SK-N-SH treated with all-trans-retinoic acid at 6 μM for 48 hours (cell line): ENCODE results near the gene TMEM63A.

Experiments
- ATAC-seq: fragments of 200-7000 bp; cut with Tn5 transposase; 3 replicates; pipeline ENCODE4 v1.9.1; 2020; ENCODE audit warnings: mild to moderate bottlenecking, moderate library complexity
- ARNTL ChIP-seq: fragments of 450-650 bp; formaldehyde crosslinking; IDR thresholded peaks from 2 replicates; pipeline ENCODE4 v1.5.0; 2020; ENCODE audit warnings: low read depth, mild to moderate bottlenecking, moderate library complexity, borderline replicate concordance
- BACH2 ChIP-seq: fragments of 250-450 bp; sonication (Bioruptor Pico); IDR thresholded peaks from 2 replicates; pipeline ENCODE4 v1.9.0; 2021; ENCODE audit warnings: mild to moderate bottlenecking, borderline replicate concordance
- CREB5 ChIP-seq: fragments of 250-450 bp; sonication (Bioruptor Pico); IDR thresholded peaks from 2 replicates; pipeline ENCODE4 v1.5.1; 2020; ENCODE audit warnings: low read depth, mild to moderate bottlenecking, moderate library complexity
- CSDC2 ChIP-seq: fragments of 250-450 bp; sonication (Bioruptor Pico); IDR thresholded peaks from 2 replicates; pipeline ENCODE4 v1.5.0; 2020; ENCODE audit warnings: mild to moderate bottlenecking, moderate library complexity
- CSRNP3 ChIP-seq: fragments of 250-450 bp; sonication (Bioruptor Pico); IDR thresholded peaks from 2 replicates; pipeline ENCODE4 v1.5.1; 2021; ENCODE audit warnings: mild to moderate bottlenecking, moderate library complexity
- ESRRG ChIP-seq: fragments of 250-450 bp; sonication (Bioruptor Pico); IDR thresholded peaks from 2 replicates; pipeline ENCODE4 v1.6.1; 2021; ENCODE audit warnings: mild to moderate bottlenecking
- GLIS3 ChIP-seq: fragments of 250-450 bp; sonication (Bioruptor Pico); IDR thresholded peaks from 2 replicates; pipeline ENCODE4 v1.5.0; 2020; ENCODE audit warnings: mild to moderate bottlenecking, moderate library complexity
- ISL1 ChIP-seq: fragments of 250-450 bp; sonication (Bioruptor Pico); IDR thresholded peaks from 2 replicates; pipeline ENCODE4 v2.1.2; 2022; ENCODE audit warnings: mild to moderate bottlenecking, moderate library complexity
- OSR1 ChIP-seq: fragments of 250-450 bp; sonication (Bioruptor Pico); IDR thresholded peaks from 2 replicates; pipeline ENCODE4 v1.8.0; 2022; ENCODE audit warnings: moderate library complexity, mild to moderate bottlenecking, inconsistent platforms
- PATZ1 ChIP-seq: fragments of 250-450 bp; sonication (Bioruptor Pico); IDR thresholded peaks from 2 replicates; pipeline ENCODE4 v1.8.0; 2020; ENCODE audit warnings: mild to moderate bottlenecking, moderate library complexity, borderline replicate concordance
- POU6F1 ChIP-seq: fragments of 250-450 bp; sonication (Bioruptor Pico); IDR thresholded peaks from 2 replicates; pipeline ENCODE4 v1.8.0; 2021; ENCODE audit warnings: low read depth, mild to moderate bottlenecking, moderate library complexity, borderline replicate concordance
- PPARA ChIP-seq: fragments of 250-450 bp; sonication (Bioruptor Pico); IDR thresholded peaks from 2 replicates; pipeline ENCODE4 v1.5.0; 2020; ENCODE audit warnings: mild to moderate bottlenecking, borderline replicate concordance
- RARB ChIP-seq: fragments of 250-450 bp; sonication (Bioruptor Pico); IDR thresholded peaks from 2 replicates; pipeline ENCODE4 v1.8.0; 2021; ENCODE audit warnings: mild to moderate bottlenecking, moderate library complexity
- SNAI2 ChIP-seq: fragments of 250-450 bp; sonication (Bioruptor Pico); IDR thresholded peaks from 2 replicates; pipeline ENCODE4 v1.5.0; 2020; ENCODE audit warnings: mild to moderate bottlenecking, moderate library complexity
- TCF4 ChIP-seq: fragments of 250-450 bp; sonication (Bioruptor Pico); IDR thresholded peaks from 2 replicates; pipeline ENCODE4 v1.8.0; 2021; ENCODE audit warnings: mild to moderate bottlenecking, moderate library complexity, borderline replicate concordance
- TOX ChIP-seq: fragments of 250-450 bp; sonication (Bioruptor Pico); IDR thresholded peaks from 2 replicates; pipeline ENCODE4 v1.8.0; 2021; ENCODE audit warnings: mild to moderate bottlenecking, moderate library complexity, borderline replicate concordance
- TSHZ2 ChIP-seq: fragments of 250-450 bp; sonication (Bioruptor Pico); IDR thresholded peaks from 2 replicates; pipeline ENCODE4 v1.5.0; 2020; ENCODE audit warnings: mild to moderate bottlenecking, moderate library complexity
- ZC3H10 ChIP-seq: fragments of 250-450 bp; sonication (Bioruptor Pico); IDR thresholded peaks from 2 replicates; pipeline ENCODE4 v1.5.1; 2021; ENCODE audit warnings: mild to moderate bottlenecking, moderate library complexity
- ZFP3 ChIP-seq: fragments of 250-450 bp; sonication (Bioruptor Pico); IDR thresholded peaks from 2 replicates; pipeline ENCODE4 v1.5.0; 2020; ENCODE audit warnings: mild to moderate bottlenecking, moderate library complexity
- ZFP30 ChIP-seq: fragments of 450-650 bp; formaldehyde crosslinking; IDR thresholded peaks from 2 replicates; pipeline ENCODE4 v1.5.0; 2022; ENCODE audit warnings: mild to moderate bottlenecking, moderate library complexity
- ZNF565 ChIP-seq: fragments of 450-650 bp; formaldehyde crosslinking; conservative IDR thresholded peaks from 2 replicates; pipeline ENCODE4 v1.5.0; 2020; ENCODE audit warnings: low read depth, mild to moderate bottlenecking, moderate library complexity
- ZNF70 ChIP-seq: fragments of 450-650 bp; formaldehyde crosslinking; IDR thresholded peaks from 2 replicates; pipeline ENCODE4 v1.5.0; 2020; ENCODE audit warnings: mild to moderate bottlenecking, moderate library complexity
- ZNF8 ChIP-seq: fragments of 450-650 bp; formaldehyde crosslinking; IDR thresholded peaks from 2 replicates; pipeline ENCODE4 v1.5.0; 2020; ENCODE audit warnings: mild to moderate bottlenecking, moderate library complexity

Gene TMEM63A

GRCh38 chr1:225890346-225891228, 8.4 kb upstream of the TMEM63A start:
- ATAC-seq = no peak
- TF ChIP-seq ESRRG (CRISPR knock-in tag) = no peak
- no peak for TF ChIP-seq ZNF8
- TF ChIP-seq PPARA (CRISPR knock-in tag) = no peak
- TF ChIP-seq GLIS3 (CRISPR knock-in tag) = no peak
- no peak for TF ChIP-seq ZFP30 (CRISPR knock-in tag)
- no peak for TF ChIP-seq POU6F1 (CRISPR knock-in tag)
- TF ChIP-seq OSR1 (CRISPR knock-in tag) = no peak
- TF ChIP-seq CSRNP3 (CRISPR knock-in tag) = no peak
- TF ChIP-seq TCF4 (CRISPR knock-in tag) = no peak
- no peak for TF ChIP-seq SNAI2 (CRISPR knock-in tag)
- no peak for TF ChIP-seq ISL1 (CRISPR knock-in tag)
- no peak for TF ChIP-seq CSDC2
- TF ChIP-seq TOX (CRISPR knock-in tag) = no peak
- TF ChIP-seq BACH2 = no peak
- no peak for TF ChIP-seq ZNF565
- no peak for TF ChIP-seq PATZ1 (CRISPR knock-in tag)
- TF ChIP-seq ZC3H10 (CRISPR knock-in tag) = no peak
- TF ChIP-seq RARB (CRISPR knock-in tag) = no peak
- TF ChIP-seq TSHZ2 (CRISPR knock-in tag) = no peak
- no peak for TF ChIP-seq ZFP3 (CRISPR knock-in tag)

GRCh38 chr1:225889743-225890142, 7.6 kb upstream of the TMEM63A start:
- TF ChIP-seq ZNF70 (no peak), BACH2 (no peak), ISL1 (CRISPR knock-in tag) (no peak), CSDC2 (no peak), CREB5 (no peak), ZNF565 (no peak), TOX (CRISPR knock-in tag) (no peak), ESRRG (CRISPR knock-in tag) (no peak), ARNTL (CRISPR knock-in tag) (no peak)
- ATAC-seq = no peak
